Naive thymus-derived CD4-positive, alpha-beta T cell (primary cell): Measurements from ENCODE around the gene GIMAP2. TPM values are rescaled to one million over a fixed set of nuclear protein-coding genes. Genes with fewer than 3 reads are reported as not detected.
"Not testable (repeated sequence)": the region's sequence is repeated elsewhere in the genome, so short reads cannot be mapped to it uniquely, and the experiment has no call there.

Source experiments
- ATAC-seq: fragments of 150-1000 bp; cut with Tn5 transposase; 2 replicates; pipeline ENCODE4 v1.10.0; 2021; ENCODE audit warnings: mild to moderate bottlenecking, moderate library complexity
- CTCF ChIA-PET: fragments of 350-600 bp; sonication (Branson Sonifier 250); formaldehyde crosslinking; loops from one replicate; lab custom pipeline; 2021; ENCODE audit warnings: antibody characterized with exemption; lab: Charles Lee
- POLR2A ChIA-PET: fragments of 350-600 bp; sonication (Branson Sonifier 250); formaldehyde crosslinking; loops from one replicate; lab custom pipeline; 2021; ENCODE audit warnings: antibody characterized with exemption, inconsistent platforms; lab: Charles Lee
- DNase-seq, 9 donors: peaks; one replicate each; pipeline versions ENCODE4 v3.0.0 to v3.0.0-alpha.2; 2020 to 2022; ENCODE audit warnings: mixed read lengths in 1 of 9
- H3K27ac ChIP-seq: one replicate; pipeline ENCODE4 v1.7.0; 2013; ENCODE audit warnings: mild to moderate bottlenecking, low read depth, low read length, moderate library complexity
- H3K27me3 ChIP-seq, 2 donors: one replicate each; pipeline ENCODE4 v1.7.0; 2013; ENCODE audit warnings: low read length in 2 of 2, mild to moderate bottlenecking in 2 of 2, moderate library complexity in 2 of 2; ENCODE audit not compliant: control insufficient read depth in 2 of 2, insufficient read depth in 2 of 2
- H3K36me3 ChIP-seq, 3 experiments: 1 replicate in 2 of 3; 2 replicates in 1 of 3; pipeline ENCODE4 v1.7.0; 2013; ENCODE audit warnings: low read length in 3 of 3, mild to moderate bottlenecking in 3 of 3, moderate library complexity in 1 of 3; ENCODE audit not compliant: insufficient read depth in 3 of 3, control insufficient read depth in 2 of 3
- H3K4me1 ChIP-seq, 2 donors: one replicate each; pipeline ENCODE4 v1.7.0; 2013; ENCODE audit warnings: low read length in 2 of 2, mild to moderate bottlenecking in 2 of 2, moderate library complexity in 1 of 2; ENCODE audit not compliant: control insufficient read depth in 2 of 2, insufficient read depth in 2 of 2
- H3K4me3 ChIP-seq: 2 replicates; pipeline ENCODE4 v1.7.0; 2013; ENCODE audit warnings: mild to moderate bottlenecking, low read length
- H3K9me3 ChIP-seq, 3 experiments: 1 replicate in 2 of 3; 2 replicates in 1 of 3; pipeline ENCODE4 v1.7.0; 2013; ENCODE audit warnings: low read length in 3 of 3; ENCODE audit not compliant: control insufficient read depth in 2 of 3
- H3K27ac Mint-ChIP-seq, 9 donors: one replicate each; pipeline ENCODE4 v1.8.0; 2020 to 2022; ENCODE audit warnings: mixed read lengths in 9 of 9, mild to moderate bottlenecking in 8 of 9, moderate library complexity in 5 of 9, inconsistent platforms in 2 of 9
- H3K27me3 Mint-ChIP-seq, 5 donors: one replicate each; pipeline ENCODE4 v1.8.0; 2021 to 2022; ENCODE audit warnings: mixed read lengths in 5 of 5, mild to moderate bottlenecking in 1 of 5
- H3K36me3 Mint-ChIP-seq, 5 donors: one replicate each; pipeline ENCODE4 v1.8.0; 2020 to 2022; ENCODE audit warnings: mixed read lengths in 5 of 5, mild to moderate bottlenecking in 3 of 5, inconsistent platforms in 1 of 5
- H3K4me1 Mint-ChIP-seq, 7 donors: one replicate each; pipeline ENCODE4 v1.8.0; 2020 to 2022; ENCODE audit warnings: mixed read lengths in 7 of 7, mild to moderate bottlenecking in 3 of 7, inconsistent platforms in 1 of 7
- H3K4me3 Mint-ChIP-seq, 10 donors: one replicate each; pipeline ENCODE4 v1.8.0; 2020 to 2022; ENCODE audit warnings: mild to moderate bottlenecking in 10 of 10, mixed read lengths in 10 of 10, moderate library complexity in 6 of 10, inconsistent platforms in 2 of 10
- H3K9me3 Mint-ChIP-seq, 11 donors: one replicate each; pipeline ENCODE4 v1.8.0; 2020 to 2022; ENCODE audit warnings: mixed read lengths in 11 of 11, mild to moderate bottlenecking in 4 of 11, inconsistent platforms in 1 of 11, moderate library complexity in 1 of 11
- intact Hi-C, 2 donors: fragments of 100-400 bp; cut with micrococcal nuclease; formaldehyde crosslinking; loops; one replicate each; pipeline ENCODE4 v1.15.1; 2023
- polyA plus RNA-seq, 2 donors: library from polyadenylated mRNA; unstranded; fragments of 300-500 nt; fragmentation: Illumina TruSeq; gene quantifications; one replicate each; pipeline ENCODE4 v1.2.3, GENCODE V29; 2021
- total RNA-seq, 6 experiments: library from RNA in 5 of 6; stranded (reverse) in 5 of 6; gene quantifications; 1 replicate in 5 of 6; 2 replicates in 1 of 6; pipeline ENCODE4 v1.2.3 and lab custom pipeline; 2021 to 2026

The GIMAP2 gene
- total and polyA plus RNA-seq, 7 experiments from 2014 or later = 79.4 to 286 (median 150) TPM

- no peaks in the 10 kb centered on the region for H3K27me3 Mint-ChIP-seq
- POLR2A ChIA-PET = interaction anchor here (0.7 to 5.7 kb wide), 16 partner anchors 8 to 128 kb away, joined by 3 to 29 read pairs (median 4); partner anchors contain the start of genes GIMAP1, GIMAP2 and GIMAP6
- no peak for DNase-seq
- peak overlapping the region in 7 of 10 donors; percentile 25 to 82 (median 47) for H3K4me3 Mint-ChIP-seq
- CTCF ChIA-PET = interaction anchor here (1.1 kb wide), 1 partner anchor 135 kb away, joined by 3 read pairs; no protein-coding TSS in a partner anchor
- intact Hi-C loops = loop anchor here (2.0 kb wide), 2 partner anchors 14 to 20 kb away; no protein-coding TSS in a partner anchor
- H3K27ac ChIP-seq = peak overlapping the region; percentile 33
- peak overlapping the region; percentile 66 to 94 (median 88) for H3K27ac Mint-ChIP-seq
- H3K9me3 ChIP-seq = peaks cover 0 to 2% (median 0%) of the 10 kb centered on the region in 3 experiments
- H3K4me1 ChIP-seq = peaks cover 22 to 40% of the 10 kb centered on the region in 2 donors
- H3K36me3 ChIP-seq = no peaks in the 10 kb centered on the region
- H3K36me3 Mint-ChIP-seq = peaks cover 27 to 73% (median 43%) of the 10 kb centered on the region in 5 donors
- H3K4me1 Mint-ChIP-seq = peaks cover 31 to 84% (median 77%) of the 10 kb centered on the region in 7 donors
- ATAC-seq = no peak
- H3K4me3 ChIP-seq = no peak overlapping the region
- no peaks in the 10 kb centered on the region for H3K27me3 ChIP-seq
- peaks cover 8 to 93% (median 42%) of the 10 kb centered on the region in 11 donors for H3K9me3 Mint-ChIP-seq
Observed at GRCh38 chr7:150649080-150649385, 36.5 kb upstream of the GIMAP2 start.

- Mint-ChIP-seq H3K4me3 (no peak overlapping the region), H3K27me3 (no peaks in the 10 kb centered on the region), H3K9me3 (peaks cover 8 to 98% (median 46%) of the 10 kb centered on the region in 11 donors), H3K36me3 (peaks cover 26 to 76% (median 41%) of the 10 kb centered on the region in 5 donors), H3K4me1 (peaks cover 8 to 49% (median 37%) of the 10 kb centered on the region in 7 donors), H3K27ac (peak overlapping the region in 2 of 9 donors; percentile 29 to 75)
- Histone ChIP-seq H3K36me3 (no peaks in the 10 kb centered on the region), H3K9me3 (peaks cover 0 to 12% (median 11%) of the 10 kb centered on the region in 3 experiments), H3K27me3 (no peaks in the 10 kb centered on the region), H3K4me3 (no peak overlapping the region), H3K27ac (no peak overlapping the region), H3K4me1 (no peaks in the 10 kb centered on the region)
- ATAC-seq (no peak), DNase-seq (no peak)
- CTCF ChIA-PET = no interaction called here
- POLR2A ChIA-PET = interaction anchor here (0.9 to 1.1 kb wide), 3 partner anchors 21 to 203 kb away, joined by 3 read pairs; no protein-coding TSS in a partner anchor
- intact Hi-C loops = loop anchor here in 1 of 2 donors (1.0 kb wide), 1 partner anchor 9 kb away; no protein-coding TSS in a partner anchor
Observed at GRCh38 chr7:150654692-150655091, 30.8 kb upstream of the GIMAP2 start.

GRCh38 chr7:150656047-150656446 lies 29.5 kb upstream of the GIMAP2 start:
- H3K36me3 ChIP-seq = no peaks in the 10 kb centered on the region
- CTCF ChIA-PET = no interaction called here
- H3K4me3 Mint-ChIP-seq = no peak overlapping the region
- H3K27ac Mint-ChIP-seq = no peak overlapping the region
- H3K9me3 ChIP-seq = peaks cover 0 to 12% (median 11%) of the 10 kb centered on the region in 3 experiments
- H3K4me1 Mint-ChIP-seq = peaks cover 13 to 52% (median 34%) of the 10 kb centered on the region in 7 donors
- no peak overlapping the region for H3K27ac ChIP-seq
- ATAC-seq = no peak
- H3K27me3 ChIP-seq = no peaks in the 10 kb centered on the region
- intact Hi-C loops = no loop called here
- DNase-seq = no peak
- POLR2A ChIA-PET = interaction anchor here (0.6 to 2.8 kb wide), 4 partner anchors 8 to 119 kb away, joined by 3 to 17 read pairs (median 10); partner anchors contain the start of gene GIMAP1
- no peaks in the 10 kb centered on the region for H3K27me3 Mint-ChIP-seq
- no peak overlapping the region for H3K4me3 ChIP-seq
- H3K4me1 ChIP-seq = peaks cover 2 to 3% of the 10 kb centered on the region in 2 donors
- peaks cover 8 to 97% (median 39%) of the 10 kb centered on the region in 11 donors for H3K9me3 Mint-ChIP-seq
- H3K36me3 Mint-ChIP-seq = peaks cover 28 to 76% (median 40%) of the 10 kb centered on the region in 5 donors

GRCh38 chr7:150657526-150657925 lies 28.0 kb upstream of the GIMAP2 start:
- Histone ChIP-seq H3K36me3 (no peaks in the 10 kb centered on the region), H3K27ac (no peak overlapping the region), H3K4me3 (no peak overlapping the region), H3K9me3 (peaks cover 0 to 12% (median 9%) of the 10 kb centered on the region in 3 experiments), H3K27me3 (no peaks in the 10 kb centered on the region), H3K4me1 (peaks cover 16 to 17% of the 10 kb centered on the region in 2 donors)
- DNase-seq (no peak), ATAC-seq (no peak)
- Mint-ChIP-seq H3K36me3 (peaks cover 18 to 72% (median 31%) of the 10 kb centered on the region in 5 donors), H3K4me3 (no peak overlapping the region), H3K4me1 (peaks cover 22 to 57% (median 42%) of the 10 kb centered on the region in 7 donors), H3K9me3 (peaks cover 0 to 82% (median 26%) of the 10 kb centered on the region in 11 donors), H3K27ac (peak overlapping the region in 3 of 9 donors; percentile 6 to 78 (median 20)), H3K27me3 (no peaks in the 10 kb centered on the region)
- ChIA-PET CTCF (no interaction called here), POLR2A (interaction anchor here (0.6 to 2.8 kb wide), 12 partner anchors 9 to 143 kb away, joined by 3 to 17 read pairs (median 4); partner anchors contain the start of genes GIMAP1 and GIMAP7)
- intact Hi-C loops = no loop called here

DNA sequence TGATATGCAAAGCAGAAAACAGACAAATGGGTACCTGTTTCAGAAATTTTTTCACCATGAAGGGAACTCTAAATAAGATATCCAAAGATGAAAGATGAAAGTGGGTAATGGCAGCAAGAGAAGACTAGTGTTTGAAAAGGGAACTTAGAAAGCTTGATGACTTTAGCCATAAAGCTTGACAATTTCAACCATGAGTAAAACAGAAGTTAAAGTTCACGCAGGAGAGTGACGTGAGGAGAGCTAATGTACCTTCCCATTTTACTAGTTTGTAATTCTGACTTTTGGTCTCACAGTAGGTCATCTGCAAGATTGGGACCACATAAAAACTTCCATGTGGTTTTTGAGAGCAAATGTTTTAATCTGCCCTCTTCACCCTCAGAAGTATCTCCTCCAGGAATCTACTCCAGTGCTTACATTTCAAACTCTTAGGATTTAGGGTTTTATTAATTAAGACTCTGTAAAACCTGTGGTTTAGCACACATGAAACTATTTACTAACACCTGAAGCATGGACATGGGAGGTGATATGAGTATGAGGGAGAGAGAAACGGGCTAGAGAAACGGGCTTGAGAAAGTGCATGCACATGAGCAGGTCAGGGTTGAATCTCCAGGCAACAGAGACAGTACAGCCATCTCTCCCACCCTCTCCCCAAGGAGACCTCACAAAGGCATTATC lies 24.4 kb upstream of the GIMAP2 start:
- DNase-seq = no peak
- Histone ChIP-seq H3K36me3 (no peaks in the 10 kb centered on the region), H3K27me3 (no peaks in the 10 kb centered on the region), H3K4me3 (no peak overlapping the region), H3K4me1 (peaks cover 51 to 52% of the 10 kb centered on the region in 2 donors), H3K9me3 (peaks cover 0 to 12% (median 9%) of the 10 kb centered on the region in 3 experiments), H3K27ac (peak overlapping the region; percentile 2)
- ATAC-seq = no peak
- Mint-ChIP-seq H3K4me1 (peaks cover 38 to 66% (median 63%) of the 10 kb centered on the region in 7 donors), H3K4me3 (peak overlapping the region in 8 of 10 donors; percentile 2 to 64 (median 44)), H3K27me3 (no peaks in the 10 kb centered on the region), H3K27ac (peak overlapping the region; percentile 68 to 100 (median 82)), H3K9me3 (peaks cover 0 to 52% (median 12%) of the 10 kb centered on the region in 11 donors), H3K36me3 (peaks cover 19 to 63% (median 25%) of the 10 kb centered on the region in 5 donors)
- intact Hi-C loops = loop anchor here in 1 of 2 donors (1.0 to 10.0 kb wide), 2 partner anchors 7 to 314 kb away; partner anchors contain the start of gene KCNH2
- ChIA-PET CTCF (interaction anchor here (1.8 kb wide), 1 partner anchor 13 kb away, joined by 5 read pairs; no protein-coding TSS in a partner anchor), POLR2A (interaction anchor here (0.8 to 2.4 kb wide), 15 partner anchors 9 to 208 kb away, joined by 3 to 12 read pairs (median 7); partner anchors contain the start of genes GIMAP2, GIMAP4 and GIMAP6)

GRCh38 chr7:150662821-150663220 lies 22.7 kb upstream of the GIMAP2 start:
- ATAC-seq, H3K27me3 ChIP-seq, H3K4me3 ChIP-seq, H3K9me3 ChIP-seq, DNase-seq, H3K36me3 ChIP-seq, H3K27me3 Mint-ChIP-seq, CTCF ChIA-PET: not testable (repeated sequence)
- Mint-ChIP-seq H3K4me3 (peak overlapping the region; percentile 25 to 84 (median 66)), H3K27ac (peak overlapping the region; percentile 41 to 100 (median 97)), H3K9me3 (peaks cover 0 to 35% (median 5%) of the 10 kb centered on the region in 11 donors), H3K4me1 (peaks cover 46 to 82% (median 80%) of the 10 kb centered on the region in 7 donors), H3K36me3 (peaks cover 12 to 48% (median 16%) of the 10 kb centered on the region in 5 donors)
- POLR2A ChIA-PET = interaction anchor here (0.6 to 2.4 kb wide), 6 partner anchors 9 to 53 kb away, joined by 3 to 9 read pairs (median 4); partner anchors contain the start of gene GIMAP6
- peak overlapping the region; percentile 39 for H3K27ac ChIP-seq
- intact Hi-C loops = loop anchor here (1.0 to 10.0 kb wide), 4 partner anchors 10 to 312 kb away; partner anchors contain the start of gene KCNH2 (in 1 of the 2)
- peaks cover 69% of the 10 kb centered on the region in 2 donors for H3K4me1 ChIP-seq
